Gastrocnemius medialis (tissue), 4 donors: ENCODE results near the gene ARL15.

ENCODE experiments used
- CTCF ChIP-seq, 5 experiments: fragments of 450-650 bp in 3 of 5; fragments of 200-600 bp in 2 of 5; sonication (generic) in 2 of 5; IDR thresholded peaks in 4 of 5; conservative IDR thresholded peaks in 1 of 5; 1 replicate in 4 of 5; 2 replicates in 1 of 5; pipeline ENCODE4 v1.5.1; 2016 to 2019; ENCODE audit warnings: antibody characterized with exemption in 5 of 5, mild to moderate bottlenecking in 3 of 5, moderate library complexity in 3 of 5
- POLR2A ChIP-seq, 2 donors: fragments of 450-650 bp; IDR thresholded peaks; one replicate each; pipeline ENCODE4 v1.6.1; 2017; ENCODE audit warnings: antibody characterized with exemption in 2 of 2, mild to moderate bottlenecking in 2 of 2, moderate library complexity in 2 of 2

- TF ChIP-seq CTCF (IDR thresholded peaks at IDR 0.05 in 4 of 5, conservative IDR thresholded peaks at IDR 0.05 in 1 of 5) (no peak), POLR2A (IDR thresholded peaks at IDR 0.05) (no peak)
Observed at GRCh38 chr5:54344653-54345052, 34.3 kb upstream of the ARL15 start.
